ENCODE data around the gene LGR6. TPM values are rescaled to one million over a fixed set of nuclear protein-coding genes. Genes with fewer than 3 reads are reported as not detected.
"Not testable (repeated sequence)": the region's sequence is repeated elsewhere in the genome, so short reads cannot be mapped to it uniquely, and the experiment has no call there.

LGR6 gene
- total RNA-seq, 1 experiment from 2014 or later, result 0.56 TPM

GRCh38 chr1:202164271-202165037 is 29.1 kb upstream of the LGR6 start:
- BruUV-seq (replicated peaks), result no TSS peak
- POLR2A ChIA-PET, result no interaction called here
- no peak for DNase-seq (ENCODE audit: unreplicated experiment)
- CTCF ChIA-PET, result interaction anchor here (0.6 to 4.5 kb wide), 7 partner anchors 10 to 149 kb away, joined by 3 to 18 read pairs (median 5); no protein-coding TSS in a partner anchor
- intact Hi-C loops (cut with micrococcal nuclease), result no loop called here
- peaks cover 6% of the 10 kb centered on the region for H3K36me3 Mint-ChIP-seq (ENCODE audit: insufficient read depth, unreplicated experiment)
- no peaks in the 10 kb centered on the region for H3K9me3 Mint-ChIP-seq (ENCODE audit: unreplicated experiment)
- no peak overlapping the region for H3K27ac Mint-ChIP-seq (ENCODE audit: low read depth, unreplicated experiment)
- H3K4me1 Mint-ChIP-seq (ENCODE audit: insufficient read depth, unreplicated experiment), result peaks cover 7% of the 10 kb centered on the region
- no peak overlapping the region for H3K4me3 Mint-ChIP-seq (ENCODE audit: unreplicated experiment)
- no peak for TF ChIP-seq CTCF (IDR thresholded peaks at IDR 0.05; ENCODE audit: unreplicated experiment)
- peaks cover 11% of the 10 kb centered on the region for H3K27me3 Mint-ChIP-seq (ENCODE audit: insufficient read depth, unreplicated experiment)

GRCh38 chr1:202165267-202165941 is 28.2 kb upstream of the LGR6 start:
- peaks cover 6% of the 10 kb centered on the region for H3K4me1 Mint-ChIP-seq (ENCODE audit: insufficient read depth, unreplicated experiment)
- H3K4me3 Mint-ChIP-seq (ENCODE audit: unreplicated experiment), result no peak overlapping the region
- no TSS peak for BruUV-seq (replicated peaks)
- H3K36me3 Mint-ChIP-seq (ENCODE audit: insufficient read depth, unreplicated experiment), result peaks cover 6% of the 10 kb centered on the region
- intact Hi-C loops (cut with micrococcal nuclease), result no loop called here
- H3K27me3 Mint-ChIP-seq (ENCODE audit: insufficient read depth, unreplicated experiment), result peaks cover 11% of the 10 kb centered on the region
- DNase-seq (ENCODE audit: unreplicated experiment), result no peak
- CTCF ChIA-PET, result interaction anchor here (0.6 to 4.5 kb wide), 6 partner anchors 21 to 937 kb away, joined by 3 to 18 read pairs (median 3); no protein-coding TSS in a partner anchor
- H3K27ac Mint-ChIP-seq (ENCODE audit: low read depth, unreplicated experiment), result no peak overlapping the region
- TF ChIP-seq CTCF (IDR thresholded peaks at IDR 0.05; ENCODE audit: unreplicated experiment), result no peak
- POLR2A ChIA-PET, result no interaction called here
- no peaks in the 10 kb centered on the region for H3K9me3 Mint-ChIP-seq (ENCODE audit: unreplicated experiment)

GRCh38 chr1:202165942-202166843 is 27.4 kb upstream of the LGR6 start:
- ChIA-PET POLR2A (interaction anchor here (1.1 kb wide), 1 partner anchor 12 kb away, joined by 3 read pairs; no protein-coding TSS in a partner anchor), CTCF (interaction anchor here (0.8 to 1.6 kb wide), 7 partner anchors 17 to 149 kb away, joined by 3 to 7 read pairs (median 3); no protein-coding TSS in a partner anchor)
- Mint-ChIP-seq H3K27ac (ENCODE audit: low read depth, unreplicated experiment) (no peak overlapping the region), H3K4me3 (ENCODE audit: unreplicated experiment) (no peak overlapping the region), H3K9me3 (ENCODE audit: unreplicated experiment) (no peaks in the 10 kb centered on the region), H3K36me3 (ENCODE audit: insufficient read depth, unreplicated experiment) (no peaks in the 10 kb centered on the region), H3K27me3 (ENCODE audit: insufficient read depth, unreplicated experiment) (peaks cover 4% of the 10 kb centered on the region), H3K4me1 (ENCODE audit: insufficient read depth, unreplicated experiment) (no peaks in the 10 kb centered on the region)
- no TSS peak for BruUV-seq (replicated peaks)
- TF ChIP-seq CTCF (IDR thresholded peaks at IDR 0.05; ENCODE audit: unreplicated experiment), result no peak
- DNase-seq (ENCODE audit: unreplicated experiment), result no peak
- intact Hi-C loops (cut with micrococcal nuclease), result no loop called here

GRCh38 chr1:202167054-202167453 is 26.5 kb upstream of the LGR6 start:
- H3K4me3 Mint-ChIP-seq (ENCODE audit: unreplicated experiment); DNase-seq (ENCODE audit: unreplicated experiment); H3K4me1 Mint-ChIP-seq (ENCODE audit: insufficient read depth, unreplicated experiment); H3K36me3 Mint-ChIP-seq (ENCODE audit: insufficient read depth, unreplicated experiment); H3K27me3 Mint-ChIP-seq (ENCODE audit: insufficient read depth, unreplicated experiment); H3K27ac Mint-ChIP-seq (ENCODE audit: low read depth, unreplicated experiment); intact Hi-C loops (cut with micrococcal nuclease); H3K9me3 Mint-ChIP-seq (ENCODE audit: unreplicated experiment); BruUV-seq (replicated peaks): not testable (repeated sequence)
- ChIA-PET POLR2A (interaction anchor here (1.1 kb wide), 1 partner anchor 13 kb away, joined by 3 read pairs; no protein-coding TSS in a partner anchor), CTCF (interaction anchor here (0.6 to 1.6 kb wide), 7 partner anchors 12 to 148 kb away, joined by 3 to 7 read pairs (median 3); no protein-coding TSS in a partner anchor)

All from MCF 10A (cell line).